B cell (primary cell): ENCODE measurements around the gene KDM3A. TPM values are rescaled to one million over a fixed set of nuclear protein-coding genes. Genes with fewer than 3 reads are reported as not detected.

ENCODE experiments used
- ATAC-seq: fragments of 200-7000 bp; cut with Tn5 transposase; one replicate; pipeline ENCODE4 v1.10.0; 2021; ENCODE audit warnings: low read depth, mild to moderate bottlenecking, moderate number of reproducible peaks, moderate library complexity
- CTCF ChIA-PET: fragments of 350-600 bp; sonication (Branson Sonifier 250); formaldehyde crosslinking; loops from one replicate; lab custom pipeline; 2021; ENCODE audit warnings: antibody characterized with exemption, inconsistent platforms; lab: Charles Lee
- POLR2A ChIA-PET: fragments of 350-600 bp; sonication (Branson Sonifier 250); formaldehyde crosslinking; loops from one replicate; lab custom pipeline; 2021; ENCODE audit warnings: antibody characterized with exemption; lab: Charles Lee
- DNase-seq: peaks from one replicate; pipeline ENCODE4 v3.0.0; 2013
- H2AFZ ChIP-seq: 2 replicates; pipeline ENCODE4 v1.6.1; 2012; ENCODE audit warnings: mild to moderate bottlenecking, low read depth, low read length; ENCODE audit not compliant: insufficient read depth, poor library complexity, severe bottlenecking
- H3K27ac ChIP-seq, 2 donors: 1 replicate in 1 of 2; 2 replicates in 1 of 2; pipeline ENCODE4 v1.5.1; 2012 to 2013; ENCODE audit warnings: low read length in 2 of 2, mild to moderate bottlenecking in 2 of 2, moderate library complexity in 1 of 2
- H3K27me3 ChIP-seq, 4 experiments: fragments of 200-600 bp in 1 of 4; sonication (generic) in 1 of 4; replicated peaks in 1 of 4; 1 replicate in 2 of 4; 2 replicates in 2 of 4; pipeline versions ENCODE4 v1.6.1 to v1.7.0; 2013 to 2016; ENCODE audit warnings: low read length in 3 of 4, mild to moderate bottlenecking in 2 of 4, mixed read lengths in 1 of 4, moderate library complexity in 1 of 4; ENCODE audit not compliant: insufficient read depth in 4 of 4, control insufficient read depth in 3 of 4; ENCODE audit errors: control extremely low read depth in 1 of 4
- H3K36me3 ChIP-seq, 2 experiments: replicated peaks in 1 of 2; 1 replicate in 1 of 2; 2 replicates in 1 of 2; pipeline versions ENCODE4 v1.6.1 to v1.7.1; 2013; ENCODE audit warnings: low read length in 1 of 2; ENCODE audit not compliant: insufficient read depth in 2 of 2, control insufficient read depth in 1 of 2; ENCODE audit errors: control extremely low read depth in 1 of 2, extremely low read depth in 1 of 2
- H3K4me1 ChIP-seq, 2 donors: fragments of 200-600 bp in 1 of 2; sonication (generic) in 1 of 2; 1 replicate in 1 of 2; 2 replicates in 1 of 2; pipeline versions ENCODE4 v1.5.1 to v1.6.1; 2013 to 2017; ENCODE audit warnings: low read length in 2 of 2; ENCODE audit not compliant: control insufficient read depth in 2 of 2, insufficient read depth in 2 of 2
- H3K4me2 ChIP-seq: replicated peaks from 2 replicates; pipeline ENCODE3; 2012; ENCODE audit warnings: mild to moderate bottlenecking, low read depth, low read length; ENCODE audit not compliant: poor library complexity, severe bottlenecking
- H3K4me3 ChIP-seq, 5 experiments: fragments of 200-600 bp in 1 of 5; sonication (generic) in 1 of 5; 1 replicate in 3 of 5; 2 replicates in 2 of 5; pipeline versions ENCODE4 v1.5.1 to v1.7.0; 2011 to 2016; ENCODE audit warnings: low read length in 4 of 5, mild to moderate bottlenecking in 4 of 5, low read depth in 2 of 5, control low read depth in 1 of 5, moderate library complexity in 1 of 5; ENCODE audit not compliant: insufficient read depth in 1 of 5; ENCODE audit errors: control extremely low read depth in 1 of 5, extremely low read depth in 1 of 5
- H3K79me2 ChIP-seq: fragments of 200-600 bp; sonication (generic); one replicate; pipeline ENCODE4 v1.6.0; 2016; ENCODE audit warnings: low read length; ENCODE audit not compliant: control insufficient read depth, insufficient read depth
- H3K9ac ChIP-seq: fragments of 200-600 bp; sonication (generic); 2 replicates; pipeline ENCODE4 v1.6.1; 2017; ENCODE audit warnings: mild to moderate bottlenecking, low read length, moderate library complexity
- H3K9me3 ChIP-seq, 3 donors: one replicate each; pipeline versions ENCODE4 v1.6.1 to v1.7.1; 2013; ENCODE audit warnings: low read length in 2 of 3; ENCODE audit not compliant: control insufficient read depth in 2 of 3, insufficient read depth in 1 of 3; ENCODE audit errors: control extremely low read depth in 1 of 3
- H4K20me1 ChIP-seq: 2 replicates; pipeline ENCODE4 v1.6.0; 2012; ENCODE audit warnings: mild to moderate bottlenecking, low read length; ENCODE audit not compliant: insufficient read depth, control insufficient read depth, poor library complexity, severe bottlenecking
- H3K27ac Mint-ChIP-seq: one replicate; pipeline ENCODE4 v1.8.0; 2021; ENCODE audit warnings: mixed read lengths
- H3K27me3 Mint-ChIP-seq: one replicate; pipeline ENCODE4 v1.8.0; 2021; ENCODE audit warnings: mixed read lengths
- H3K4me1 Mint-ChIP-seq: one replicate; pipeline ENCODE4 v1.8.0; 2021; ENCODE audit warnings: mixed read lengths
- H3K4me3 Mint-ChIP-seq: one replicate; pipeline ENCODE4 v1.8.0; 2021; ENCODE audit warnings: mixed read lengths
- H3K9me3 Mint-ChIP-seq: one replicate; pipeline ENCODE4 v1.8.0; 2022; ENCODE audit warnings: mixed read lengths; ENCODE audit not compliant: insufficient read depth
- CTCF ChIP-seq: fragments of 200-600 bp; IDR thresholded peaks from one replicate; pipeline ENCODE4 v1.8.0; 2022; ENCODE audit warnings: antibody characterized with exemption, mild to moderate bottlenecking
- EZH2 ChIP-seq: IDR thresholded peaks from 2 replicates; pipeline ENCODE4 v1.6.1; 2012; ENCODE audit warnings: borderline replicate concordance, low read depth, mild to moderate bottlenecking, moderate library complexity, low read length; ENCODE audit not compliant: insufficient read depth, poor library complexity, severe bottlenecking
- whole genome bisulfite sequencing: methylation state at CpG from one replicate; pipeline ENCODE4 v1.1.5; 2013; ENCODE audit warnings: missing lambda C conversion rate; ENCODE audit not compliant: insufficient coverage; 5-methylcytosine and 5-hydroxymethylcytosine counted together
- intact Hi-C: fragments of 100-400 bp; cut with micrococcal nuclease; formaldehyde crosslinking; loops from one replicate; pipeline ENCODE4 v1.10.0; 2022
- polyA plus RNA-seq: library from polyadenylated mRNA; depleted of rRNA; stranded (reverse); fragments of >200 nt; gene quantifications from 2 replicates; pipeline ENCODE4 v1.2.3, GENCODE V29; 2012
- total RNA-seq, 2 donors: library from RNA; stranded (reverse); fragments of 120-200 nt in 1 of 2; gene quantifications; 1 replicate in 1 of 2; 2 replicates in 1 of 2; pipeline versions ENCODE4 v1.2.3 to v1.2.4, GENCODE V29; 2013 to 2022

The KDM3A gene
- total and polyA plus RNA-seq, 2 donors (not counting 1 experiment from before 2014, with no cell fraction given): 27.7 to 107 TPM

- H3K79me2 ChIP-seq: peaks cover 6% of the 10 kb centered on the region
- H4K20me1 ChIP-seq: no peaks in the 10 kb centered on the region
- no peaks in the 10 kb centered on the region for H3K27me3 Mint-ChIP-seq
- H3K4me1 Mint-ChIP-seq: no peaks in the 10 kb centered on the region
- WGBS: 100% methylated on average over 2 of the region's 2 CpGs
- intact Hi-C loops: no loop called here
- H3K9ac ChIP-seq: no peak overlapping the region
- ATAC-seq: no peak
- peaks cover 11 to 15% of the 10 kb centered on the region in 2 experiments for H3K36me3 ChIP-seq
- H3K4me3 ChIP-seq: no peak overlapping the region
- H2AFZ ChIP-seq: no peak overlapping the region
- H3K27me3 ChIP-seq: no peaks in the 10 kb centered on the region
- ChIA-PET POLR2A (no interaction called here), CTCF (no interaction called here)
- no peak for DNase-seq
- peaks cover 4 to 12% (median 10%) of the 10 kb centered on the region in 3 donors for H3K9me3 ChIP-seq
- peaks cover 8% of the 10 kb centered on the region for H3K9me3 Mint-ChIP-seq
- no peak overlapping the region for H3K27ac ChIP-seq
- no peak overlapping the region for H3K4me3 Mint-ChIP-seq
- TF ChIP-seq EZH2: no peak
- no peak for TF ChIP-seq CTCF
- H3K4me1 ChIP-seq: no peaks in the 10 kb centered on the region
- no peak overlapping the region for H3K4me2 ChIP-seq
- no peak overlapping the region for H3K27ac Mint-ChIP-seq
Observed at GRCh38 chr2:86522711-86523110, 81.5 kb downstream of the KDM3A start.

- Mint-ChIP-seq H3K4me1 (no peaks in the 10 kb centered on the region), H3K27me3 (no peaks in the 10 kb centered on the region), H3K27ac (no peak overlapping the region), H3K9me3 (peaks cover 8% of the 10 kb centered on the region), H3K4me3 (no peak overlapping the region)
- peaks cover 6% of the 10 kb centered on the region for H3K79me2 ChIP-seq
- no peak overlapping the region for H3K27ac ChIP-seq
- TF ChIP-seq EZH2 (no peak), CTCF (no peak)
- H3K27me3 ChIP-seq: no peaks in the 10 kb centered on the region
- H3K9me3 ChIP-seq: peaks cover 4 to 12% (median 10%) of the 10 kb centered on the region in 3 donors
- no peak overlapping the region for H2AFZ ChIP-seq
- no CpG with 5 or more reads among the region's 4 CpGs for WGBS
- no peak overlapping the region for H3K4me3 ChIP-seq
- no peak overlapping the region for H3K4me2 ChIP-seq
- POLR2A ChIA-PET: no interaction called here
- no peak for DNase-seq
- no peak for ATAC-seq
- intact Hi-C loops: no loop called here
- no peak overlapping the region for H3K9ac ChIP-seq
- H3K4me1 ChIP-seq: no peaks in the 10 kb centered on the region
- no peaks in the 10 kb centered on the region for H4K20me1 ChIP-seq
- CTCF ChIA-PET: no interaction called here
- peaks cover 16 to 21% of the 10 kb centered on the region in 2 experiments for H3K36me3 ChIP-seq
Observed at GRCh38 chr2:86523491-86523890, 82.3 kb downstream of the KDM3A start.
